ENCODE results near the gene ROPN1B.
"Not testable (repeated sequence)": the region's sequence is repeated elsewhere in the genome, so short reads cannot be mapped to it uniquely, and the experiment has no call there.

DNA sequence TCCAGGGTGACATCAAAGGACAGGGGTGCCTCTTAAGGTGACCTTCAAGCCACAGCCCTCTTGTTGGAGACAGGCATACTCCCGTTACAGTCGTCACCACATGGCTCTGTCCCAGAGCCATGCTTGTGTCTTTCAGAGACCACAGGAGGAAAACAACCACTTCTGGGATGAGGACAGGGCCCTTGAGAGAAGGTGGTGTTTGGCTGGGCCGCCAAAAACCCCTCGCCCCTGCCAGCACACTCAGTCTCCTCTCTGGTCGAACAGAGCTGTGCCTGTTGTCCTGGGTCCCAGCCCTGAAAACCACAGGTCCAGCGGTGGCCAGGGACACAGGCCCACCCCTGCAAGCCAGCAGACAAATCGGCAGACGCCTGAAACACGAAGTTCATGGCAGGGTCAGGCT, 44.7 kb upstream of the ROPN1B start:
- TF ChIP-seq EZH2 (IDR thresholded peaks at IDR 0.05; ENCODE audit: borderline replicate concordance, low read depth, low read length, poor library complexity, severe bottlenecking); CTCF (conservative IDR thresholded peaks at IDR 0.05; ENCODE audit: low read depth, low read length): not testable (repeated sequence)
